RPMI7951 (cell line): ENCODE data around the gene SLC45A3. TPM values are rescaled to one million over a fixed set of nuclear protein-coding genes. Genes with fewer than 3 reads are reported as not detected.
A peak's percentile ranks its signal among the peaks of the same experiment; 100 is the strongest.

Experiments
- DNase-seq: peaks from one replicate; pipeline ENCODE4 v3.0.0-alpha.2; 2012; ENCODE audit warnings: low read depth
- total RNA-seq: library from RNA; depleted of rRNA; stranded (reverse); fragments of >200 nt; shearing (Covaris generic); gene quantifications from 2 replicates; pipeline ENCODE4 v1.2.3, GENCODE V29; 2014

The SLC45A3 gene
- total RNA-seq, 1 experiment from 2014 or later: 4.4 TPM

GRCh38 chr1:205701420-205701819 is 21.1 kb upstream of the SLC45A3 start:
- DNase-seq: no peak

- DNase-seq: no peak
Measured at GRCh38 chr1:205700865-205701401, 20.6 kb upstream of the SLC45A3 start.

- DNase-seq: no peak
Measured at GRCh38 chr1:205699416-205699815, 19.1 kb upstream of the SLC45A3 start.

GRCh38 chr1:205698921-205699320 is 18.6 kb upstream of the SLC45A3 start:
- no peak for DNase-seq

GRCh38 chr1:205693421-205693991 is 13.2 kb upstream of the SLC45A3 start:
- DNase-seq: no peak

GRCh38 chr1:205692423-205692822 is 12.1 kb upstream of the SLC45A3 start:
- no peak for DNase-seq

- no peak for DNase-seq
Measured at GRCh38 chr1:205690122-205690756, 9.9 kb upstream of the SLC45A3 start.

- DNase-seq: no peak
Measured at GRCh38 chr1:205689479-205689878, 9.2 kb upstream of the SLC45A3 start.

- no peak for DNase-seq
Measured at GRCh38 chr1:205688171-205689080, 8.1 kb upstream of the SLC45A3 start.

GRCh38 chr1:205687242-205687641 is 6.9 kb upstream of the SLC45A3 start:
- no peak for DNase-seq

GRCh38 chr1:205681364-205681763 is 1.1 kb upstream of the SLC45A3 start:
- DNase-seq: no peak

- peak; percentile 10 for DNase-seq
Measured at GRCh38 chr1:205678286-205679111, 1.8 kb downstream of the SLC45A3 start.

GRCh38 chr1:205677167-205677566 is 3.1 kb downstream of the SLC45A3 start:
- DNase-seq: no peak

GRCh38 chr1:205676597-205676996 is 3.7 kb downstream of the SLC45A3 start:
- no peak for DNase-seq

GRCh38 chr1:205676002-205676401 is 4.3 kb downstream of the SLC45A3 start:
- DNase-seq: no peak

GRCh38 chr1:205675247-205675646 is 5.1 kb downstream of the SLC45A3 start:
- no peak for DNase-seq

- no peak for DNase-seq
Measured at GRCh38 chr1:205672970-205673369, 7.3 kb downstream of the SLC45A3 start.

- no peak for DNase-seq
Measured at GRCh38 chr1:205672395-205672889, 7.9 kb downstream of the SLC45A3 start.

GRCh38 chr1:205670611-205671430 is 9.5 kb downstream of the SLC45A3 start:
- no peak for DNase-seq

- no peak for DNase-seq
Measured at GRCh38 chr1:205670150-205670446, 10.2 kb downstream of the SLC45A3 start.
